NOMO-1 treated with dmso at 0.1 percent for 144 hours (cell line): Measurements from ENCODE around the gene ZNHIT2.
"Not testable (repeated sequence)": the region's sequence is repeated elsewhere in the genome, so short reads cannot be mapped to it uniquely, and the experiment has no call there.

Experiments
- DNase-seq: peaks from one replicate; lab custom pipeline; 2025; ENCODE audit not compliant: unreplicated experiment; lab: John Stamatoyannopoulos, UW

Gene ZNHIT2

DNA sequence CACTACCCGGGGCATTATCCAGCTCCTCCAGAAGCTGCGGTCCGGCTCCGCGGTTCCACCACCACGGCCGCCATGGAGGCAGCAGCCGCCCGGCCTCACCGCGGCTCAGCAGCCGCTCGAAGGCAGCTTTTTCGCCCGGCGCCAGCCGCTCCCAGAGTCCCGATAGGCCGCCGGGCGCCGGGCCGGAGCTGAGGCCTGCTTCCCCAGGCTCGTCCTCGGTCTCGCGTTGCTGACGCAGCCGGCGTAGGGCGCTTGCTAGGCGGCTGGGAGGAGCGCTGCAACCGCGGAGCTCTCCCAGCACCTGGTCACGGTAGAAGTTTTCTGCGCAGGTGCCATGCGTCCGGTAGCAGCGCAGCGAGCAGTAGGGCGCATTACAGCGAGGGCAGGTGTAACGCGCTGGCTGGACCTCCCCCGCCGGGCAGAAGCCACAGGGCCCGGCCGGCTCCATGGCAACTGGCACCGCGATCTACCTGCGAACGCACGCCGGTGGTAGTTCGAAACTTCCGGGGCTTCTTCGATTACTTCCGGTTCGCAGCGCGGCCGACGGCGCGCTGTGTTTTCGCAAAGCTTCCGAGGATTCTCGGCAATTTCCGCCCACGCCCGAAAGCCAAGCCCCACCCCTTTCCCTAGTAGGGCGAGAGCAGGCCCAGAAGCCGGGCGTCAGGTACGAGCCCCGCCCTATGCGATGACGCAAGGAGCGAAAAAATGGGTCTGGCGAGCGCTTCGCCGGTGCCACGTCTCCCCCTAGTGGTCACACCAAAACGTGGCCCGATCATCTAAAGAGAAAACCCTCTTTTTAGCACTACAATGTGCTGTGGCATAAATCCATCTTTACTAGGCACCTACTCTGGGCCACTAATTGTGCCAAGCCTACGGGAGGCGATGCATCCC is at the start of gene ZNHIT2:
Gene ZNHIT2, minus strand, starts transcription at position 496 of the 891 bp plus-strand sequence. Its CDS starts 48 bp downstream, at position 448.
- DNase-seq = peak; percentile 97

DNA sequence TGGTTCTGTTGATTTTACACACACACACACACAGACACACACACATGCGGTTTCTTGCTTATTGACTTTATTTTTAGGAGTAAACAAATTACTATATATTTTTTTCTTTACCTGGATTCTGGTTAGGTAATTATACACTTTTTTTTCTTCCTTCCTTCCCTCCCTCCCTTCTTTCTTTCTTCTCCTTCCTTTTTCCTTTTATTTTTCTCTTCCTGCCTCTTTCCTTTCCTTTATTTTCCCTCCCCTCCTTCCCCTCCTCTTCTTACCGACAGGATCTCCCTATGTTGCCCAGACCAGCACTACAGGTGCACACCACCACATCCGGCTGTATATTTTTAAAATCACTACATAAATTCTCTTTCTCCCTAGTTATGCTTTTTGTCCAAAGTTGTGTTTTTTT is 49.4 kb upstream of the ZNHIT2 start:
- no peak for DNase-seq

DNA sequence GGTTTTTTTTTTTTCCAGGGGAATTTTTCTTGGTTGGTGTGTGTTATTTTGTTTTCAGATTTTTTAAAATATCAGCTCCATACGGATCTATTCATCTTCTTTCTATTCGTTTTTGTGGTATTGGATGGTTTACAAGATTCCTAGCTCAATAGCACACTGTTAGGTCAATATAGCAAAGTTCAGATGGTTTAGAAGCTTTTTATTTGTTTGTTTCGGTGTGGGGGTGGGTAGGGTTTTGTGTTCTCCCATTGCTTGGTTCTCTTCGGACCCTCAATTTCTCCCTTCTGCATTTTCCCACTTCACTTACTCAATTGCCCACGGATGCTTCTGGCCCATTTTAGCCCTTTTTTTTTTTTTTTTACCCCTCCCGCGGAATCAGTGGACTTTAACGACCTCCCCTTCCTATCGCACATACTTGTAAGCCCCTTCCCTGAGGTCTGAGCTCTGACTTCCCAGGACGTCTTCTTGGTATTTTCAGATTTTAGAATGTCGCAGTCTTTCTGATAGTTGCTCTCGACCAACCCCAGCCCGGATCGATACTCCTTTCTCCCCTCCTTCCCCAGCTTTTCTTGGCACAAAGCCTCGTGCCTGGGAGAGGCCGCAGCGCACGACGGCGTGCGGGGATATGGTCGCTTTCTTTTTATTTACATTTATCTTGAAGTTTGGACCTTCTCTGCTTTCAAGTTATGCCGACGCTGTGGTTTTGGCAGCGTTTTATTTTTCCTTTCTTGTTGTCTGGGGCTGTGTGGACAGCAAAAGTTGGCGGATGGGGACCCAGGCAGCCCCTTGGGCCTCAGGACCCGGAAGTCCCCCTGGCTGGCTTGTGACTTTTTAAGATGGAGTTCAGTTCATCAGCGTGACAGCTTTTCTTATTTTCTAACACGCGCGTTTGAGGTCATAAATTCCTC is 48.2 kb upstream of the ZNHIT2 start:
- no peak for DNase-seq

DNA sequence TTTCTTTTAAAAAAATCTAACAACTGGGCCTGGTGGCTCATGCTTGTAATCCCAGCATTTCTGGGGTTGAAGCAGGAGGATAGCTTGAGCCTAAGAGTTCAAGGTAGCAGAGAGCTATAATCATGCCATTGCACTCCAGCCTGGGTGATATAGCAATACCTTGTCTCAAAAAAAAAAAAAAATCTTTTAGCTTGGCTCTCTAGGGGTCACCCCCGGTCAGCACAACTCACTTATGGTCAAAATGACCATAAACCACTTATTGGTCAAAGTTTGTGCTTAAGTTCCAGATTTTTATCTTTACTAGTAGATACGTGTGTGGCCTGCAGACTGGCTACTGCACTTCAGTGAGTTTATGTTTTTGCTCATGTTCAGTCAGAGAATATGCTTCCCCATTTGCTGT is 46.2 kb upstream of the ZNHIT2 start:
- DNase-seq = no peak

DNA sequence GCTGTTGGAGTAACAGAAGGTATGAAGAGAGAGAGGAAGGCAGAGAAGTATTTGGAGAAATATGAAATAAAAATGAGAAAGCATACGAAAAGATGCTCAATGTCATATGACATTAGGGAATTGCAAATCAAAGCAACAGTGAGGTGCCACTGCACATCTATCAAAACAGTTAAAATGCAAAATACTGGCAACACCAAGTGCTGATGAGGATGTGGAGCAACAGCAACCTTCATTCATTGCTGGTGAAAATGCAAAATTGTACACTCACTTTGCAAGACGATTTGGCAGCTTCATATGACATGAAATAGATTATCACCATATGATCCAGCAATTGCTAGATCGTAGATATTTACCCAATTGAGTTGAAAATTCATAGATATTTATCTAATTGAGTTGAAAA is 43.1 kb upstream of the ZNHIT2 start:
- no peak for DNase-seq

DNA sequence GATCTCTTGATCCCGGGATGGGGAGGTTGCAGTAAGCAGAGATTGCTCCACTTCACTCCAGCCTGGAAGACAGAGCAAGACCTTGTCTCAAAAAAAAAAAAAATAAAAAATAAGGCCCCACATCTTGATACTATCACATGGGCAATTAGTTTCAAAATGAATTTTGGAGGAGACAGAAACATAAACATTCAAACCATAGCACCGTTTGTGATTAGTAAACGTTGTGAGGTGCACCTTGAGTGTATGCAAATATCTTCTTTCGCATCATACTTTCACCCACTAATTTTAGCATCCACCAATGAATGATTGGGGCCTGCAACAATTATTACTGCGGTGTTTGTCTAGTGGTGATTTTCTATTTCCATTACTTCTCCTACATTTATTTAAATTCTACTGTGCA is 41.5 kb upstream of the ZNHIT2 start:
- DNase-seq = no peak

DNA sequence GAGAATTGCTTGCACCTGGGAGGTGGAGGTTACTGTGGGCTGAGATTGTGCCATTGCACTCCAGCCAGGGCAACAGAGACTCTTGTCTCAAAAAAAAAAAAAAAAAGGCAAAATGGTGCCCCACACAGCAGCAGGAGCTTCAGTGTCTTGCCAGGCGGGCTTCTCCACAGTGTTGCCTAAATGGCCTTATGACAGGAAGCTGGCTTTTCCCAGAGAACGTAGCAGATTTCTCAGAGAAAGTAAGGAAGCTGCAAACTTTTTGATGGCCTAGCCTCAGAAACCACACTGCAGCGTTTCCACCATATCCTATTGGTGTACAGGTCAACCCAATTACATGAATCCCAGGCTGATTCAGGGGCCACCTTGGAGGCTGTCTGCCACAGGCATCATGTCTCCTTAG is 39.8 kb upstream of the ZNHIT2 start:
- no peak for DNase-seq

DNA sequence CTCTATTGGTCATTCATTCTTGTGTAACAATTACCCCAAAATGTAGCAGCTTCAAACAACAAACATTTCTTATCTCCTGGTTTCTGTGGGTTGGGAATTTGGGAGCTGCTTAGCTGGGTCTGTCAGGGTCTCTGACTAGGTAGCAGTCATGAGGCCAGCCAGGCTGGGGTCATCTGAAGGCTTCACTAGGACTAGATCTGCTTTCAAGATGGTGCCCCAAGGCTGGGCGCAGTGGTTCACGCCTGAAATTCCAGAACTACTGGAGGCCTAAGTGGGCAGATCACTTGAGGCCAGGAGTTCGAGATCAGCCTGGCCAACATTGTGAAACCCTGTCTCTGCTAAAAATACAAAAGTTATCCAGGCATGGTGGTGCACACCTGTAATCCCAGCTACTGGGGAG is 39.4 kb upstream of the ZNHIT2 start:
- no peak for DNase-seq

DNA sequence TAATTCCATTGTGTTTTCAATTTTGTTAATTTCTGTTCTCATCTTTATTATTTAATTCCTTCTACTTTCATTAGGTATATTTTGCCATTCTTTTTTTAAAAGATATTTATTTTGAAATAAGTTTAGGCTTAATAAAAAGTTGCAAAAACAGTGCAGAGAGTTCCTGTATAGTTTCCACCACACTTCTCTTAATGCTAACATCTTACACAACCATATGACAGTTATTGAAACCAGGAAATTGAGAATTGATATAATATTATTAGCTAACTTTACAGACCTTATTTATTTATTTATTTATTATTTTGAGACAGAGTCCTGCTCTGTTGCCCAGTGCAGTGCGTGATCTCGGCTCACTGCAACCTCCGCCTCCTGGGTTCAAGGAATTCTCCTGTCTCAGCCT is 38.8 kb upstream of the ZNHIT2 start:
- DNase-seq = no peak

DNA sequence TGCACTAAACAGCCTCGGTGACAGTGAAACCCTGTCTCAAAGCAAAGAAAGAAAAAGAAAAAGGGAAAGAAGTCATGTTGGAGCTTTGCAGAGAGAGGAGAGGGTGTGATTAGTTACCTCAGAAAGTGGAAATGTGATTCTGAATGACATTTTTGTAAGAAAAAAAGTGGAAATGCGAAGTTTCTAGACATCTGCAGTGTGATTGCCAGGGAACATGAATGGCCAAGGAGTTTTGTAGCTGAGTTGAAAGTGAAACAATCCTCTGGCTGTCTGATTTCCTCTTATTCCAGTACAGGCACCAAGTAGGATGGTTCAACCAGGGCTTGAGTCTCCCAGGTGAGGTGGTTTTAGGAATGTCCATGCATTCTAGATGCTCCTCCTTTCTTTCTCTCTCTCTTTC is 34.6 kb upstream of the ZNHIT2 start:
- DNase-seq = no peak

DNA sequence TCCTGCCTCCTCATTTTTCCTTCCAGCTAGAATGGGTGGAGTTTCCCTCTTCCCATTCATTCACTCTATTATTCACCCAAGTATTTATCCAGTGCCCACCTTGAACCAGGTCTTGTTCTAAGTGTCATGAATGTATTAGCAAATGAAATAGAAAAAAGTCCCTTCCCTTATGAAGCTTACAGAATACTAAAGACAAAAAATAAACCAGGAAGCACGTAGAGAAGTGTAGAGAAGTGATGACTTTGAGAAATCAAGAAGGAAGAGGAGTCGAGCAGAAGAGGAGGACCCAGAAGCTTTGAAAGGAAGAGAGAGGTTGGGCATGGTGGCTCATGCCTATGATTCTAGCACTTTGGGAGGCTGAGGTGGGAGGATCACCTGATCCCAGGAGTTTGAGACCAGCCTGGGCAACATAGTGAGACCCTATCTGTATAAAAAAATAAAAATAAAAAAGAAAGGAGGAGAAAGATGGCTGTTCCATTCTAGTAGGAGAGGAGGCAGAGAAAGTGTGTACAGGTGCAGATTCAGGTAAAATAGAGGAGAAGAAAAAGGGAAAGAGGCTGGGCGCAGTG is 33.9 kb upstream of the ZNHIT2 start:
- no peak for DNase-seq

DNA sequence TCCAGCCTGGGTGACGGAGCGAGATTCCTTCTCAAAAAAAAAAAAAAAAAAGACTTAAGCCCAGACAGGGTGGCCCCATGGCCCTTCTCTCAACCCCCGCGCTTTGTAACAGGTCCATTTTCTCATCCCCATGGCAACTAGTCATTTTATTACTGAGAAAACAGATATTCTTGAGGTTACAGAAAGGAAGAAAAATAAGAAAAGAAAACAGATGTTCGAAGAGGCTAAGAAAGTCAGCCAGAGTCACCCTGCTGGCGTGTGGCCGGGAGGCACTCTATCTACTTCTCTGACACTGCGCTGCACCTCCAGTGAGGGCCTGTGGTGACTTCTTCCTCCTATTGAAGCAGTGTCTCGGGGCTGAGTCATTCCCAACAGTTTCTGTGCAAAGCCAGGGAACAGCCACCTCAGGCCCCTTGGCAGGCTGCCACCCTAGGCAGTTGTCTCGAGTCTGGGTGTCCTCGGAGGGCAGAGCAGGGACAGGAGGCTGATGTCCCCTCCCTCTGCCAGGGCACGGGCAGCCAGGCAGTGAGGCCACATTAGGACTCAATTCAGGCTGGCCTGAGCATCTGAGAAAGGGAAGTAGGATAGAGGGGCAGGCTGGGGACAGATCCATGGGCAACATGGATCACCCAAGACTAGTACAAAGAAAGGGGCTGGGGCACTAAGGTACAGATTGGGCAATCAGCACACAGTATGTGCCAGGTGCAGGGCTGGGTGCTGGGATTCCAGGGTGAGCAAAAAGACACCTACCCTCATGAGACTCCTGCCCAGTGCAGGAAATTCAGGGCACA is 33.2 kb upstream of the ZNHIT2 start:
- DNase-seq = peak; percentile 78

DNA sequence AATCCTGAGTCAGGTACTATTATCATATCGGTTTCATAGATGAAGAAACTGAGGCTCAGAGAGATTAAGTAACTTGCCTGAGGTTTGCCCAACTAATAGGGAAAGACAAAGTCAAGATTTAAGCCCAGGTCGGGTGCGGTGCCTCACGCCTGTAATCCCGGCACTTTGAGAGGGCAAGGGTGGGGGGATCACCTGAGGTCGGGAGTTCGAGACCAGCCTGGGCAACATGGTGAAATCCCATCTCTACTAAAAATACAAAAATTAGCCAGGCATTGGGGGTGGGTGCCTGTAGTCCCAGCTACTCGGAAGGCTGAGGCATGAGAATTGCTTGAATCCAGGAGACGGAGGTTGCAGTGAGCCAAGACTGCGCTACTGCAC is 32.6 kb upstream of the ZNHIT2 start:
- DNase-seq = not testable (repeated sequence)

DNA sequence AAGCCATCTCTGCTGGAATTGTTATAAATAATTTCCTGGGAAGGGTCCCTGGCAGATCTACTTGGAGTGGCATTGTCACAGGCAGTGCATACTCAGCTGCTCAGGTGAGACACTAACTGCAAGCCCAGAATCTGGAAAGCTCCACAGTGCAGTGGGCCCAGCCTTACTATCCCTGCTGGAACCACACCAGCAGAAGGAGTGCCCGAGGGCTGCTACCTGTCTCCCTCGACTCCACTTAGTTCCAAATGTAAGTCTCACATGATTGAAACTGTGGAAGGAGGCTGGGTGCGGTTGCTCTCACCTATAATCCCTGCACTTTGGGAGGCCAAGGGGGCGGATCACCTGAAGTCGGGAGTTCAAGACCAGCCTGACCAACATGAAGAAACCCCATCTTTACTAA is 31.2 kb upstream of the ZNHIT2 start:
- DNase-seq = no peak

DNA sequence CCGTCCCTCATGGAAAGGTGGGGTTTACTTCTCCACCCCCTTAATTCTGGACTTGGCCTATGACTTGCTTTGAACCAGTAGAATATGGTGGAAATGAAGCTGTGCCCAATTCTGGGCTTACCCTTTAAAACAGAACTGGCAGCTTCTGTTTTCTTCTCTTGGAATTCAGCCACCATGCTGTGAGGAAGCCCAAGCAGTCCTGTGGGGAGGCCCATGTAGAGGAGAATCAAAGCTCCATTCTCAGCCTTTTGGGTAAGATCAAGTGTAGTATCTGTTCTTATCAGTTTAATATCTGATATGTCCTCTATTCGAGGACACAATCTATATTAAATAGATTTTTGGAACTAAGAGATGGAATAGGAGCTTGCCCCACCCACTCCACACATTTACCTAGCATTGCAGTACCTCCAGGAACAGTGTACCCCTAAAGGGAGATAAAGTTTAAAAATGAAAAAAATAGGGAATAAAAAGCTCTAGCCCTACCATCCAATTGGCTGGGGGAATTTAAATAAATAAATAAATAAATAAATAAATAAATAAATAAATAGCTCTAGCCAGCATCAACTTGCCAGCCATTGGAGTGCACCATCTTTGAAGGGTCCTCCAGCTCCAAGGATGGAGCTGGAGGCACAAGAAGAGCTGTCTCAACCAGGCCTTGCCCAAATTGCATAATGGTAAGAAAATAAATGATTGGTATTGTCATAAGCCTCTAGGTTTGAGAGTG is 30.0 kb upstream of the ZNHIT2 start:
- DNase-seq = no peak

DNA sequence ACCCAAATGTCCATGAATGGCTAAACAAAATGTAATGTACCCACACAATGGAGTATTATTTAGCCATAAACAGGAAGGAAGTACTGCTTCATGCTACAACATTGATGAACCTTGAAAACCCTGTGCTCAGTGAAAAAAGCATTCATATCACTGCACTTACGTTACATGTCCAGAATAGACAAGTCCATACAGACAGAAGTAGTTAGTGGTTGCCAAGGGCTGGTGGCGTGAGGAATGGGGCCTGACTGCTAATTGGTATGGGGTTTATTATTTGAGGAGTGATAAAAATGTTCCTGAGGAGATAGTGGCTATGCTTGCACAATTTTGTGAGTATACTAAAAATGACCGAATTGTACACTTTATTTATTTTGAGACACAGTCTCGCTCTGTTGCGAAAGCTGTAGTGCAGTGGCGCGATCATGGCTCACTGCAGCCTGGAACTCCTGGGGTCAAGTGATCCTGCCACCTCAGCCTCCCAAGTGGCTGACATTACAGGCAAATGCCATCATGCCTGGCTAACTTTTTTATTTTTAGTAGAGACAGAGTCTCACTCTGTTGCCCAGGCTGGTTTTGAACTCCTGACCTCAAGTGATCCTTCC is 24.5 kb upstream of the ZNHIT2 start:
- DNase-seq = no peak

DNA sequence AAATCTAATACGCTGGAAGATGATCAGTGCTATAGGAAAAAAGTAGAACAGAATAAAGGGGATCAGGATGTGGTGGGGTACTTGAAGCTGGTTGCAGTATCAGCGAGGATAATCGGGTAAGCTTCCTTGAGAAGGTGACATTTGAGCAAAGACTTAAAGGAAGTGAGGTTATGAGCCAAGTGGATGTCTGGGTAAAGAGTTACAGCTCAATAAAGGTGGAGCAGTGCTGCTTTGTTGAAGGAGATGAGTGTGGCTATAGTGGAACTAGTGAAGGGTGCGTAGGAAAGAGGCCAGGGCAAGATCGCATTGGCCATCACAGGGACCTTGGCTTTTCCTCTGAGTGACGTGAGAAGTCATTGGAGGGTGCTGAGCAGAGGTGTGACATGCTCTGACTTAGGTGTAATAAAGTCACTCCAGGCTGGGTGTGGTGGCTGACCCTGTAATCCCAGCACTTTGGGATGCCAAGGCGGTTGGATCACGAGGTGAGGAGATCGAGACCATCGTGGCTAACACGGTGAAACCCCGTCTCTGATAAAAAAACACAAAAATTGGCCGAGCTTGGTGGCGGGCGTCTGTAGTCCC is 19.1 kb upstream of the ZNHIT2 start:
- no peak for DNase-seq

DNA sequence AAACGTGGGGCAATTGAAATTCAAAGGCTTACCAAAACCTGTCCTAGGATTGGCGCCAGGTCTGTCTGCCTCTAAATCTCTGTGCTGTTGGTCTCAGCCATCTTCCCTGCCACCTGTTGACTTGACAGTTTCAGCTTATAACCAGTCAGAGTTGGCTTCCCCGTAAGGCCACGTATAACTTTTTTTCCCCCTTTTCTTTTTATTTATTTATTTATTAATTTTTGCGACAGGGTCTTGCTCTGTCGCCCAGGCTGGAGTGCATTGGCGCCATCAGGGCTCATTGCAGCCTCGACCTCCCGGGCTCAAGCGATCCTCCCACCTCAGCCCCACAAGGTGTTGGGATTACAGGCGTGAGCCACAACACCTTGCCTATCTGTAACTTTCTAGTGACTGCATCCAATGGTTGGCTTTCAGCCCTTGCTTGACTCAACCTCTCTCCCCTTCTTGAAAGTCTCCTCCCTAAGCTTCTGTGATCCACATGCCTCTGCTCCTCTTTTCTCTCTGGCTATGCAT is 18.2 kb upstream of the ZNHIT2 start:
- DNase-seq = no peak

DNA sequence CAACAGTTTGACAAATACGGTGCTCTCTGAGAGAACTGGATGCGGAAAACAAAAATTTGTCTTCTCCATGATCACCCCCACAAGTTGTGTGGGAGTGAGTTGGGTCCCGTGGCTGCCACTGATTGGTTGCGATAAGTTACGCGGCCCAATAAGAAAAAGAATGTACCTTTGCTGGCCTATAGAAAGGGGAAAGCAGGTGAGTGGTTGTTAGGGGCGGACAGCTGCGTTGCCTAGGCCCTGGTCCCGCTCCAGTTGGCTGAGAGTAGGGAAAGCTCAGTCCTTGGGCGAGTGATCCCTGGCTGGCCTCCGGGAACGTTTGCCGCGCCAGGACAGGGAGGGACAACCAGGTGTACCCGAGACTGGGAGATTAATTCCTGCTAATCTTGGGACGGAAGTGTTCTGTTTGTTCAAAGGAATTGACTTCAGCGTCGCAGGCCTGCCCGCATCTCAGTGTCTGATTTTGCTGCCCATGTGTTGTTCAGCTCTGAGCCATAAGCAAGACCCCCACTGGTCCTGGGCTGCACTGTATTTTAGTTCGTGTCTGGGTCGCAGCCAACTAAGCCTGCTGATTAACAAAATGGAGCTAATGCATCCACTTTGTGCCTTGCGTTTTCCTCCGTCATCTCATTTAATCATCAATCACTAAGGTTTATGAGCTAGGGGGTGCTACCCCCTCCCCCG is 17.6 kb upstream of the ZNHIT2 start:
- DNase-seq = peak; percentile 95
